Fibroblast of lung (primary cell): ENCODE data around the gene GCK. TPM values are rescaled to one million over a fixed set of nuclear protein-coding genes. Genes with fewer than 3 reads are reported as not detected.

Experiments used
- DNase-seq, 2 donors: peaks; one replicate each; pipeline versions ENCODE4 v3.0.0 to v3.0.0-alpha.2; 2010; ENCODE audit warnings: low read depth in 2 of 2
- H2AFZ ChIP-seq: 2 replicates; pipeline ENCODE4 v1.5.1; 2012; ENCODE audit warnings: low read length, control low read depth, inconsistent platforms
- H3K27ac ChIP-seq: 2 replicates; pipeline ENCODE4 v1.5.1; 2011; ENCODE audit warnings: low read length, control low read depth; ENCODE audit not compliant: insufficient read depth
- H3K27me3 ChIP-seq: 2 replicates; pipeline ENCODE4 v1.5.1; 2011; ENCODE audit warnings: mild to moderate bottlenecking, low read length; ENCODE audit not compliant: control insufficient read depth, insufficient read depth
- H3K36me3 ChIP-seq: 2 replicates; pipeline ENCODE4 v1.5.1; 2011; ENCODE audit warnings: low read length; ENCODE audit not compliant: control insufficient read depth, insufficient read depth
- H3K4me1 ChIP-seq: 2 replicates; pipeline ENCODE4 v1.5.1; 2011; ENCODE audit warnings: low read length; ENCODE audit not compliant: control insufficient read depth, insufficient read depth; ENCODE audit errors: extremely low read depth
- H3K4me2 ChIP-seq: 2 replicates; pipeline ENCODE4 v1.5.1; 2011; ENCODE audit warnings: low read length, control low read depth; ENCODE audit not compliant: insufficient read depth; ENCODE audit errors: extremely low read depth
- H3K4me3 ChIP-seq, 4 experiments: fragments of 200-600 bp in 1 of 4; sonication (generic) in 1 of 4; replicated peaks in 1 of 4; 2 replicates each; pipeline ENCODE4 v1.5.1; 2011 to 2016; ENCODE audit warnings: low read length in 4 of 4, low read depth in 3 of 4, mild to moderate bottlenecking in 3 of 4, control low read depth in 2 of 4, inconsistent platforms in 1 of 4, mixed read lengths in 1 of 4; ENCODE audit not compliant: insufficient read depth in 1 of 4; ENCODE audit errors: control extremely low read depth in 1 of 4
- H3K79me2 ChIP-seq: 2 replicates; pipeline ENCODE4 v1.5.1; 2012; ENCODE audit warnings: mild to moderate bottlenecking, low read length, inconsistent platforms; ENCODE audit not compliant: control insufficient read depth, insufficient read depth
- H3K9ac ChIP-seq: 2 replicates; pipeline ENCODE4 v1.5.1; 2011; ENCODE audit warnings: mild to moderate bottlenecking, low read length, control low read depth; ENCODE audit not compliant: insufficient read depth
- H3K9me3 ChIP-seq: 2 replicates; pipeline ENCODE4 v1.5.1; 2012; ENCODE audit warnings: low read depth, low read length; ENCODE audit not compliant: control insufficient read depth, insufficient read depth
- H4K20me1 ChIP-seq: 2 replicates; pipeline ENCODE4 v1.5.1; 2011; ENCODE audit warnings: low read length; ENCODE audit not compliant: control insufficient read depth, insufficient read depth; ENCODE audit errors: extremely low read depth
- EZH2 ChIP-seq: IDR thresholded peaks from 2 replicates; pipeline ENCODE4 v1.5.1; 2012; ENCODE audit warnings: low read length, control low read depth, mild to moderate bottlenecking; ENCODE audit errors: missing control alignments
- polyA plus RNA-seq, 2 donors: library from polyadenylated mRNA; depleted of rRNA in 1 of 2; stranded (reverse) in 1 of 2; unstranded in 1 of 2; fragments of >200 nt; gene quantifications; 2 replicates each; pipeline ENCODE4 v1.2.1, GENCODE V29; 2011 to 2012; ENCODE audit warnings: missing spikeins in 1 of 2
- total RNA-seq: library from RNA; depleted of rRNA; stranded (reverse); fragments of >200 nt; gene quantifications from 2 replicates; pipeline ENCODE4 v1.2.1, GENCODE V29; 2014
- TF ChIP-seq, protein P1 (sequence below), 2 donors: IDR thresholded peaks in 1 of 2; conservative IDR thresholded peaks in 1 of 2; 1 replicate in 1 of 2; 2 replicates in 1 of 2; pipeline ENCODE4 v1.5.1; 2011 to 2012; ENCODE audit warnings: low read length in 2 of 2, control low read depth in 1 of 2, inconsistent platforms in 1 of 2, low read depth in 1 of 2, mild to moderate bottlenecking in 1 of 2

Gene GCK
- total and polyA plus RNA-seq, 2 donors (not counting 1 experiment from before 2014, with no cell fraction given), result 0.14 to 1.7 TPM

DNA sequence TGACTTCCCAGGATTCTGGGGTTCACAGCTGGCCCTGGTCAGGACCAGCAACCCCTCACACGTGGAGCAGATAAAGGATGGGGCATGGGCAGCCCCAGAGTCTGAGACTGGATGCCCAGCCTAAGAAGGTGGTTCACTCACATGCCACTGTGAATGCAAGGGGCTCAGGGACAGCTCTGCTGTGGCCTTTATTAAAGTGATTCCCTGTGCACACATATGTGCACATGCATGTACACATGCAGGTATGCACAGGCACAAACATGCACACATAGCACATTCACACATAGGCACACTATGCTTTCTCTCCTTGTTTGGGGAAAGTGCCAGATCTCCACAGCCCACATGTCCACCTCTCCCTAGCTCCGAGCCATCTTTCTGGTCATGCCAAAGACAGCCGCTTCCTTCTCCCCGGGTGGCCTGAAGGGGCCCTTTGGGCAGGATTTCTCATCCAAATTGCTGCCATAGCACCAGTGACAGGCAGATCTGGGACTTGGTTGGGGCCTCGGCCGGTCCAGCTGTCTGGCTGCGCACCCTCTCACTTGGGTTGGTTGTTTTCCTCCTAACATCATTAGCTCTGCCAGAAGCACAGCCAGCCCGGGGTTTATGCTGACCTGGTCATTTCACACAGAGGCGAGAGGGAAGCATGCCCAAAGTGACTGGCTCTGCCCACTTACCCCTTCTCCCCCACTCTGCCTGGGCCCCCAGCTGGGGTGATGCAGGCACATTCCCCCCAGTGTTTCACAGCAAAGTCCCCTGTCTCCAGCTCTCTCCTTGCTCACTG is 1.4 kb downstream of the GCK start:
- Histone ChIP-seq H4K20me1 (no peaks in the 10 kb centered on the region), H2AFZ (no peak overlapping the region), H3K27ac (no peak overlapping the region), H3K27me3 (peaks cover 8% of the 10 kb centered on the region), H3K4me3 (no peak overlapping the region), H3K9me3 (no peaks in the 10 kb centered on the region), H3K36me3 (no peaks in the 10 kb centered on the region), H3K79me2 (no peaks in the 10 kb centered on the region), H3K4me2 (no peak overlapping the region), H3K4me1 (peaks cover 4% of the 10 kb centered on the region), H3K9ac (no peak overlapping the region)
- DNase-seq, result no peak
- TF ChIP-seq, protein P1, sequence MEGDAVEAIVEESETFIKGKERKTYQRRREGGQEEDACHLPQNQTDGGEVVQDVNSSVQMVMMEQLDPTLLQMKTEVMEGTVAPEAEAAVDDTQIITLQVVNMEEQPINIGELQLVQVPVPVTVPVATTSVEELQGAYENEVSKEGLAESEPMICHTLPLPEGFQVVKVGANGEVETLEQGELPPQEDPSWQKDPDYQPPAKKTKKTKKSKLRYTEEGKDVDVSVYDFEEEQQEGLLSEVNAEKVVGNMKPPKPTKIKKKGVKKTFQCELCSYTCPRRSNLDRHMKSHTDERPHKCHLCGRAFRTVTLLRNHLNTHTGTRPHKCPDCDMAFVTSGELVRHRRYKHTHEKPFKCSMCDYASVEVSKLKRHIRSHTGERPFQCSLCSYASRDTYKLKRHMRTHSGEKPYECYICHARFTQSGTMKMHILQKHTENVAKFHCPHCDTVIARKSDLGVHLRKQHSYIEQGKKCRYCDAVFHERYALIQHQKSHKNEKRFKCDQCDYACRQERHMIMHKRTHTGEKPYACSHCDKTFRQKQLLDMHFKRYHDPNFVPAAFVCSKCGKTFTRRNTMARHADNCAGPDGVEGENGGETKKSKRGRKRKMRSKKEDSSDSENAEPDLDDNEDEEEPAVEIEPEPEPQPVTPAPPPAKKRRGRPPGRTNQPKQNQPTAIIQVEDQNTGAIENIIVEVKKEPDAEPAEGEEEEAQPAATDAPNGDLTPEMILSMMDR (conservative IDR thresholded peaks at IDR 0.05 in 1 of 2, IDR thresholded peaks at IDR 0.05 in 1 of 2; ENCODE audit: low read depth in 1 of 2, low read length in 2 of 2), result no peak
- no peak for TF ChIP-seq EZH2

DNA sequence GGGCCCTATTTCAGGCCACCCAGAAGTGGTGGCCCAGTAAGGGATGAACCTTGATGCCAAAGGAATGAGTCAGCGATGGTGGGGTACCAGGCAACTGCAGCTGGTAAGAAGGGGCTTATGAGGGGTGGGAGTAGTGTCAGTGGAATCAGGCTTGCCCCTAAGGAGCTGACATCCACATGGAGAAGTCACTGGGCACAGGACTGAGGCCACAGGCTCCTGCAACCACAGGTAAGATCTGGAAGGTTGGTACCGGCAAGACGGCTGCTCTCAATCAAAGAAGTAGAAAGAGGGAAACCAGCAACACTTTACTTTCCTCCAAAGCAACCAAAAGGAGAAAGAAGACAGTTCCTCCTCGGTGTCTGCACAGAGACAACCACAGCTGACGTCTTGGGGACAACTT is 2.5 kb downstream of the GCK start:
- H3K4me1 ChIP-seq, result peaks cover 4% of the 10 kb centered on the region
- peaks cover 11% of the 10 kb centered on the region for H3K27me3 ChIP-seq
- H3K9ac ChIP-seq, result no peak overlapping the region
- no peaks in the 10 kb centered on the region for H3K9me3 ChIP-seq
- DNase-seq, result no peak
- H2AFZ ChIP-seq, result no peak overlapping the region
- TF ChIP-seq, protein P1 (conservative IDR thresholded peaks at IDR 0.05 in 1 of 2, IDR thresholded peaks at IDR 0.05 in 1 of 2; ENCODE audit: low read depth in 1 of 2, low read length in 2 of 2), result no peak
- no peak for TF ChIP-seq EZH2
- H3K36me3 ChIP-seq, result no peaks in the 10 kb centered on the region
- H4K20me1 ChIP-seq, result no peaks in the 10 kb centered on the region
- no peak overlapping the region for H3K4me3 ChIP-seq
- no peak overlapping the region for H3K27ac ChIP-seq
- H3K4me2 ChIP-seq, result no peak overlapping the region
- no peaks in the 10 kb centered on the region for H3K79me2 ChIP-seq

DNA sequence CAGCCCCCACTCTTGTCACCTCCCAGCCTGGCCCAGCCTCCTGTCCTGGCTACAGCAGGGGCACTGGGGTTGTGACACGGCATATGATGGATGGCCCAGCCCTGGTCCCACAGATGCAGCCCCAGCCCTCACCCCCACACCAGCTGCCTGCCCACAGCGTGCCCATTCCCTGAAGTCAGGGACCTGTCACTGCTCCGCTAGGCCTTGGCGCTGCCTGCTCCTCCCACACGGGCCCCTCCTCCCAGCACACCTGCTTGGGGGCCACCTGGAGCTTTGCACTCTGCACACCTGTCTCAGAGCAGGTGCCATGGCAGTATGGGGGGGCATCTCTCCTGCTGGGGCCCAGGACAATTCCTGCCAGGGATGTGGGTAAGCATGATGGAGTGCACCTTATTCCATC is 3.5 kb downstream of the GCK start:
- no peak overlapping the region for H3K4me3 ChIP-seq
- H3K9ac ChIP-seq, result no peak overlapping the region
- no peak overlapping the region for H3K4me2 ChIP-seq
- no peaks in the 10 kb centered on the region for H4K20me1 ChIP-seq
- no peak overlapping the region for H3K27ac ChIP-seq
- DNase-seq, result no peak
- no peaks in the 10 kb centered on the region for H3K79me2 ChIP-seq
- peaks cover 4% of the 10 kb centered on the region for H3K4me1 ChIP-seq
- H3K27me3 ChIP-seq, result peaks cover 16% of the 10 kb centered on the region
- TF ChIP-seq, protein P1 (conservative IDR thresholded peaks at IDR 0.05 in 1 of 2, IDR thresholded peaks at IDR 0.05 in 1 of 2; ENCODE audit: low read depth in 1 of 2, low read length in 2 of 2), result no peak
- no peak for TF ChIP-seq EZH2
- H3K9me3 ChIP-seq, result no peaks in the 10 kb centered on the region
- H2AFZ ChIP-seq, result no peak overlapping the region
- H3K36me3 ChIP-seq, result no peaks in the 10 kb centered on the region
